IMR-90 (cell line): ENCODE results near the gene PLPP1. TPM values are rescaled to one million over a fixed set of nuclear protein-coding genes. Genes with fewer than 3 reads are reported as not detected.

Source experiments
- ATAC-seq: fragments of 200-7000 bp; cut with Tn5 transposase; 2 replicates; pipeline ENCODE4 v1.9.1; 2020; ENCODE audit warnings: low read depth, mild to moderate bottlenecking, moderate library complexity
- BruUV-seq: library from RNA; stranded (reverse); fragments of 400-500 nt; replicated peaks from 2 replicates; lab custom pipeline; 2021; lab: Mats Ljungman, UMichigan
- CTCF ChIA-PET: fragments of 300-600 bp; formaldehyde crosslinking; extraction: SDS; loops from one replicate; lab custom pipeline; 2021; ENCODE audit warnings: antibody characterized with exemption; lab: Yijun Ruan, JAX
- POLR2A ChIA-PET: fragments of 300-600 bp; sonication (Branson Sonifier 250); formaldehyde crosslinking; loops from one replicate; lab custom pipeline; 2022; ENCODE audit warnings: antibody characterized with exemption; ENCODE audit not compliant: unreplicated experiment; lab: Charles Lee
- DNase-seq: peaks from one replicate; pipeline ENCODE4 v3.0.0; 2013
- H2AFZ ChIP-seq: replicated peaks from 2 replicates; pipeline ENCODE3; 2013; ENCODE audit warnings: low read length, mild to moderate bottlenecking; ENCODE audit not compliant: poor library complexity
- H2AK5ac ChIP-seq: 2 replicates; pipeline ENCODE4 v1.6.1; 2013; ENCODE audit warnings: low read depth, low read length, inconsistent platforms
- H2AK9ac ChIP-seq: replicated peaks from 2 replicates; pipeline ENCODE3; 2013; ENCODE audit warnings: mild to moderate bottlenecking, low read depth, low read length, moderate library complexity; ENCODE audit not compliant: poor library complexity
- H2BK120ac ChIP-seq: 2 replicates; pipeline ENCODE4 v1.6.1; 2013; ENCODE audit warnings: low read depth, low read length, inconsistent platforms
- H2BK15ac ChIP-seq: 3 replicates; pipeline ENCODE4 v1.6.1; 2013; ENCODE audit warnings: low read depth, low read length, inconsistent platforms
- H2BK20ac ChIP-seq: 2 replicates; pipeline ENCODE4 v1.6.1; 2013; ENCODE audit warnings: low read depth, mild to moderate bottlenecking, inconsistent platforms, low read length, moderate library complexity
- H2BK5ac ChIP-seq: 2 replicates; pipeline ENCODE4 v1.6.1; 2013; ENCODE audit warnings: mild to moderate bottlenecking, low read depth, low read length, inconsistent platforms; ENCODE audit not compliant: poor library complexity, severe bottlenecking
- H3K14ac ChIP-seq: replicated peaks from 2 replicates; pipeline ENCODE4 v1.6.1; 2013; ENCODE audit warnings: low read depth, low read length, inconsistent platforms
- H3K18ac ChIP-seq: 2 replicates; pipeline ENCODE4 v1.6.1; 2013; ENCODE audit warnings: low read depth, low read length, control low read depth
- H3K23ac ChIP-seq: 2 replicates; pipeline ENCODE4 v1.6.1; 2013; ENCODE audit warnings: low read depth, low read length, inconsistent platforms
- H3K27ac ChIP-seq: 2 replicates; pipeline ENCODE4 v1.5.1; 2013; ENCODE audit warnings: mild to moderate bottlenecking, control low read depth, low read length; ENCODE audit not compliant: insufficient read depth
- H3K27me3 ChIP-seq: 2 replicates; pipeline ENCODE4 v1.6.1; 2013; ENCODE audit warnings: low read length; ENCODE audit not compliant: control insufficient read depth, insufficient read depth
- H3K36me3 ChIP-seq: 2 replicates; pipeline ENCODE4 v1.6.1; 2013; ENCODE audit warnings: low read length, mixed read lengths; ENCODE audit not compliant: control insufficient read depth, insufficient read depth
- H3K4ac ChIP-seq: 2 replicates; pipeline ENCODE4 v1.6.1; 2013; ENCODE audit warnings: low read depth, low read length, inconsistent platforms
- H3K4me1 ChIP-seq: 2 replicates; pipeline ENCODE4 v1.6.1; 2013; ENCODE audit warnings: low read length, mixed read lengths; ENCODE audit not compliant: control insufficient read depth, insufficient read depth
- H3K4me2 ChIP-seq: 2 replicates; pipeline ENCODE4 v1.6.1; 2013; ENCODE audit warnings: low read depth, mild to moderate bottlenecking, control low read depth, low read length, moderate library complexity
- H3K4me3 ChIP-seq: 2 replicates; pipeline ENCODE4 v1.5.1; 2013; ENCODE audit warnings: low read depth, mild to moderate bottlenecking, control low read depth, low read length, moderate library complexity; ENCODE audit not compliant: insufficient read depth
- H3K56ac ChIP-seq: 2 replicates; pipeline ENCODE4 v1.6.1; 2013; ENCODE audit warnings: low read length, inconsistent platforms; ENCODE audit not compliant: insufficient read depth; ENCODE audit errors: extremely low read depth
- H3K79me1 ChIP-seq, 2 experiments: 2 replicates each; pipeline ENCODE4 v1.6.1; 2013; ENCODE audit warnings: low read length in 2 of 2, inconsistent platforms in 1 of 2, low read depth in 1 of 2
- H3K9ac ChIP-seq: 2 replicates; pipeline ENCODE4 v1.6.1; 2013; ENCODE audit warnings: low read depth, low read length, control low read depth
- H3K9me1 ChIP-seq: 2 replicates; pipeline ENCODE4 v1.6.1; 2013; ENCODE audit warnings: low read length, inconsistent platforms; ENCODE audit not compliant: insufficient read depth
- H3K9me3 ChIP-seq: 2 replicates; pipeline ENCODE4 v1.6.1; 2013; ENCODE audit warnings: low read length; ENCODE audit not compliant: control insufficient read depth, insufficient read depth
- H4K20me1 ChIP-seq: 2 replicates; pipeline ENCODE4 v1.6.1; 2013; ENCODE audit warnings: low read length, inconsistent platforms; ENCODE audit not compliant: insufficient read depth
- H4K5ac ChIP-seq: 2 replicates; pipeline ENCODE4 v1.6.1; 2013; ENCODE audit warnings: mild to moderate bottlenecking, low read depth, low read length, control low read depth
- H4K8ac ChIP-seq, 2 experiments: 2 replicates each; pipeline ENCODE4 v1.6.1; 2013; ENCODE audit warnings: low read depth in 2 of 2, low read length in 2 of 2, control low read depth in 1 of 2, inconsistent platforms in 1 of 2
- H4K91ac ChIP-seq: 2 replicates; pipeline ENCODE4 v1.6.1; 2013; ENCODE audit warnings: low read depth, low read length, inconsistent platforms; ENCODE audit not compliant: insufficient read depth
- CEBPB ChIP-seq: IDR thresholded peaks from 2 replicates; pipeline ENCODE4 v1.6.1; 2012; ENCODE audit warnings: low read depth, low read length, improper control_type of control experiment
- CHD1 ChIP-seq: IDR thresholded peaks from 2 replicates; pipeline ENCODE4 v1.6.1; 2012; ENCODE audit warnings: low read depth, low read length, improper control_type of control experiment
- FOS ChIP-seq: fragments of 150-350 bp; IDR thresholded peaks from 2 replicates; pipeline ENCODE4 v1.6.1; 2016; ENCODE audit warnings: low read depth, low read length
- MAZ ChIP-seq: IDR thresholded peaks from 2 replicates; pipeline ENCODE4 v1.6.1; 2012; ENCODE audit warnings: low read depth, mild to moderate bottlenecking, low read length, improper control_type of control experiment, moderate library complexity, borderline replicate concordance
- MXI1 ChIP-seq: IDR thresholded peaks from 2 replicates; pipeline ENCODE4 v1.6.1; 2012; ENCODE audit warnings: low read depth, mild to moderate bottlenecking, low read length, moderate library complexity, borderline replicate concordance
- NFE2L2 ChIP-seq: fragments of 150-350 bp; IDR thresholded peaks from 2 replicates; pipeline ENCODE4 v1.6.1; 2016; ENCODE audit warnings: low read depth, mild to moderate bottlenecking, low read length
- POLR2A ChIP-seq: IDR thresholded peaks from 2 replicates; pipeline ENCODE4 v1.6.1; 2012; ENCODE audit warnings: mild to moderate bottlenecking, low read depth, low read length
- RAD21 ChIP-seq: IDR thresholded peaks from 2 replicates; pipeline ENCODE4 v1.6.1; 2012; ENCODE audit warnings: low read length, improper control_type of control experiment
- RCOR1 ChIP-seq: IDR thresholded peaks from 2 replicates; pipeline ENCODE4 v1.6.1; 2012; ENCODE audit warnings: mild to moderate bottlenecking, low read length, improper control_type of control experiment; ENCODE audit not compliant: insufficient replicate concordance
- RFX5 ChIP-seq: IDR thresholded peaks from 2 replicates; pipeline ENCODE4 v1.8.0; 2012; ENCODE audit warnings: low read depth, mild to moderate bottlenecking, low read length, moderate library complexity
- SMC3 ChIP-seq: fragments of 150-350 bp; IDR thresholded peaks from 2 replicates; pipeline ENCODE4 v1.6.1; 2016; ENCODE audit warnings: low read depth, mild to moderate bottlenecking, antibody characterized with exemption, low read length, moderate library complexity
- WGBS, 2 experiments: methylation state at CpG; one replicate each; pipeline versions ENCODE4 v1.1.5 to v1.1.7; 2013; ENCODE audit warnings: missing lambda C conversion rate in 2 of 2; ENCODE audit not compliant: insufficient read length in 1 of 2; ENCODE audit errors: extremely low coverage in 2 of 2; 5-methylcytosine and 5-hydroxymethylcytosine counted together
- dilution Hi-C: fragments of 300-500 bp; cut with HindIII; formaldehyde crosslinking; loops from one replicate; pipeline ENCODE4 v1.14.3; 2018; ENCODE audit warnings: low sequenced_read_pairs; ENCODE audit not compliant: unreplicated experiment
- in situ Hi-C: fragments of 300-500 bp; cut with MboI; formaldehyde crosslinking; loops from 3 replicates; pipeline ENCODE4 v1.14.3; 2019; ENCODE audit warnings: low sequenced_read_pairs, inconsistent platforms, mixed read lengths
- intact Hi-C: fragments of 100-400 bp; cut with micrococcal nuclease; formaldehyde crosslinking; loops from 2 replicates; pipeline ENCODE4 v1.10.0; 2022
- polyA plus RNA-seq, 3 experiments: library from polyadenylated mRNA; depleted of rRNA; stranded (reverse); fragments of >200 nt; gene quantifications; 2 replicates each; pipeline ENCODE4 v1.2.3, GENCODE V29; 2012; ENCODE audit warnings: low replicate concordance in 1 of 3
- total RNA-seq: library from RNA; depleted of rRNA; stranded (reverse); fragments of >200 nt; gene quantifications from 2 replicates; pipeline ENCODE4 v1.2.3, GENCODE V29; 2012
- TF ChIP-seq, protein P1 (sequence below): fragments of 150-350 bp; IDR thresholded peaks from 2 replicates; pipeline ENCODE4 v1.6.1; 2016; ENCODE audit warnings: low read depth, mild to moderate bottlenecking, low read length, moderate library complexity, borderline replicate concordance
- TF ChIP-seq, protein P2 (sequence below): conservative IDR thresholded peaks from 2 replicates; pipeline ENCODE4 v1.5.1; 2012; ENCODE audit warnings: mild to moderate bottlenecking, low read depth, low read length, improper control_type of control experiment
- TF ChIP-seq, protein P3 (sequence below): fragments of 150-350 bp; IDR thresholded peaks from 2 replicates; pipeline ENCODE4 v1.6.1; 2017; ENCODE audit warnings: mild to moderate bottlenecking, antibody characterized with exemption, low read length, low read depth

PLPP1 gene
- total and polyA plus RNA-seq, 2 of the 4 experiments (the other 2 are of a cell fraction), result 19.2 to 21.3 TPM

DNA sequence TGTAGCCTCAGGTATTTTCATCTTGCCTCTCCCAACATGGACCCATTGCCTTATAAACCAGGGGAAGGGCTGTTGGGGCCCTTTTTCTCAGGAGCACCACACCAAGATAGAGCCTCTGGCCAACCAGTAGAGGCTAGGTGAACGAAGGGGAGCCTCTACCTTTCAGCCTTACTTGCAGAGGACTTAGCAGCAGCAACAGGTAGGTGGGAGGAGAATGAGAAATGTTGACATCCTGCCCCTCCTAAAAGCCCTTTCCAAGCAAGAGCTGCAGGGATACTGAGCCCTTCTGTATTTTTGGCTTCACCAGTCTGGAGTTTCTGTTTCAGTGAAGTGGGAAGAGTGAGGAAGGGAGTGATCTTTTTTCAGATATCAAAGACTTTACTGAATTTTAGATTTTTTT lies 149.5 kb downstream of the PLPP1 start:
- Histone ChIP-seq H2AK9ac (no peak overlapping the region), H3K36me3 (peaks cover 13% of the 10 kb centered on the region), H3K27me3 (no peaks in the 10 kb centered on the region), H4K5ac (no peak overlapping the region), H4K91ac (no peak overlapping the region), H3K9me3 (peaks cover 6% of the 10 kb centered on the region), H2BK120ac (no peak overlapping the region), H4K8ac (no peak overlapping the region), H2BK15ac (no peak overlapping the region), H3K9me1 (no peaks in the 10 kb centered on the region), H2AK5ac (no peak overlapping the region), H2BK20ac (no peak overlapping the region), H3K4me2 (no peak overlapping the region), H3K9ac (no peak overlapping the region), H2AFZ (no peak overlapping the region), H3K4me1 (no peaks in the 10 kb centered on the region), H3K4me3 (no peak overlapping the region), H3K23ac (no peak overlapping the region), H3K79me1 (peaks cover 5 to 13% of the 10 kb centered on the region in 2 experiments; a peak in 3 of 4 replicates), H3K4ac (no peak overlapping the region), H4K20me1 (no peaks in the 10 kb centered on the region), H3K18ac (no peak overlapping the region), H2BK5ac (no peak overlapping the region), H3K14ac (no peak overlapping the region), H3K27ac (no peak overlapping the region), H3K56ac (no peak overlapping the region)
- WGBS, 2 experiments, result no CpG with 5 or more reads among the region's 1 CpG
- intact Hi-C loops, result no loop called here
- no TSS peak for BruUV-seq
- ChIA-PET CTCF (no interaction called here), POLR2A (no interaction called here)
- TF ChIP-seq CEBPB, result no peak
- no peak for TF ChIP-seq SMC3
- TF ChIP-seq MAZ, result no peak
- no peak for TF ChIP-seq RAD21
- TF ChIP-seq RFX5, result no peak
- TF ChIP-seq, protein P1, sequence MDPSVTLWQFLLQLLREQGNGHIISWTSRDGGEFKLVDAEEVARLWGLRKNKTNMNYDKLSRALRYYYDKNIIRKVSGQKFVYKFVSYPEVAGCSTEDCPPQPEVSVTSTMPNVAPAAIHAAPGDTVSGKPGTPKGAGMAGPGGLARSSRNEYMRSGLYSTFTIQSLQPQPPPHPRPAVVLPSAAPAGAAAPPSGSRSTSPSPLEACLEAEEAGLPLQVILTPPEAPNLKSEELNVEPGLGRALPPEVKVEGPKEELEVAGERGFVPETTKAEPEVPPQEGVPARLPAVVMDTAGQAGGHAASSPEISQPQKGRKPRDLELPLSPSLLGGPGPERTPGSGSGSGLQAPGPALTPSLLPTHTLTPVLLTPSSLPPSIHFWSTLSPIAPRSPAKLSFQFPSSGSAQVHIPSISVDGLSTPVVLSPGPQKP, result no peak
- TF ChIP-seq FOS, result no peak
- no peak for TF ChIP-seq CHD1
- TF ChIP-seq RCOR1, result no peak
- TF ChIP-seq POLR2A, result no peak
- TF ChIP-seq, protein P2, sequence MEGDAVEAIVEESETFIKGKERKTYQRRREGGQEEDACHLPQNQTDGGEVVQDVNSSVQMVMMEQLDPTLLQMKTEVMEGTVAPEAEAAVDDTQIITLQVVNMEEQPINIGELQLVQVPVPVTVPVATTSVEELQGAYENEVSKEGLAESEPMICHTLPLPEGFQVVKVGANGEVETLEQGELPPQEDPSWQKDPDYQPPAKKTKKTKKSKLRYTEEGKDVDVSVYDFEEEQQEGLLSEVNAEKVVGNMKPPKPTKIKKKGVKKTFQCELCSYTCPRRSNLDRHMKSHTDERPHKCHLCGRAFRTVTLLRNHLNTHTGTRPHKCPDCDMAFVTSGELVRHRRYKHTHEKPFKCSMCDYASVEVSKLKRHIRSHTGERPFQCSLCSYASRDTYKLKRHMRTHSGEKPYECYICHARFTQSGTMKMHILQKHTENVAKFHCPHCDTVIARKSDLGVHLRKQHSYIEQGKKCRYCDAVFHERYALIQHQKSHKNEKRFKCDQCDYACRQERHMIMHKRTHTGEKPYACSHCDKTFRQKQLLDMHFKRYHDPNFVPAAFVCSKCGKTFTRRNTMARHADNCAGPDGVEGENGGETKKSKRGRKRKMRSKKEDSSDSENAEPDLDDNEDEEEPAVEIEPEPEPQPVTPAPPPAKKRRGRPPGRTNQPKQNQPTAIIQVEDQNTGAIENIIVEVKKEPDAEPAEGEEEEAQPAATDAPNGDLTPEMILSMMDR, result no peak
- TF ChIP-seq, protein P3, sequence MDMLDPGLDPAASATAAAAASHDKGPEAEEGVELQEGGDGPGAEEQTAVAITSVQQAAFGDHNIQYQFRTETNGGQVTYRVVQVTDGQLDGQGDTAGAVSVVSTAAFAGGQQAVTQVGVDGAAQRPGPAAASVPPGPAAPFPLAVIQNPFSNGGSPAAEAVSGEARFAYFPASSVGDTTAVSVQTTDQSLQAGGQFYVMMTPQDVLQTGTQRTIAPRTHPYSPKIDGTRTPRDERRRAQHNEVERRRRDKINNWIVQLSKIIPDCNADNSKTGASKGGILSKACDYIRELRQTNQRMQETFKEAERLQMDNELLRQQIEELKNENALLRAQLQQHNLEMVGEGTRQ, result no peak
- TF ChIP-seq NFE2L2, result no peak
- no peak for TF ChIP-seq MXI1
- in situ Hi-C loops, result no loop called here
- DNase-seq, result no peak
- no peak for ATAC-seq
- dilution Hi-C loops, result no loop called here
